IPS DF 6.9 (cell line): ENCODE results near the gene ADORA1.

Experiments
- DNase-seq: peaks from one replicate; pipeline ENCODE4 v3.0.0-alpha.2; 2013; ENCODE audit warnings: low read depth, low spot score
- H3K27ac ChIP-seq: one replicate; pipeline ENCODE4 v1.5.1; 2013; ENCODE audit warnings: low read length, control low read depth
- H3K27me3 ChIP-seq: 2 replicates; pipeline ENCODE4 v1.6.1; 2013; ENCODE audit warnings: mild to moderate bottlenecking, low read length; ENCODE audit not compliant: control insufficient read depth, insufficient read depth
- H3K36me3 ChIP-seq: 2 replicates; pipeline ENCODE4 v1.6.1; 2013; ENCODE audit warnings: low read length; ENCODE audit not compliant: control insufficient read depth, insufficient read depth
- H3K4me1 ChIP-seq: 2 replicates; pipeline ENCODE4 v1.6.1; 2013; ENCODE audit warnings: low read length; ENCODE audit not compliant: control insufficient read depth, insufficient read depth
- H3K4me3 ChIP-seq: 2 replicates; pipeline ENCODE4 v1.5.1; 2013; ENCODE audit warnings: mild to moderate bottlenecking, low read length
- H3K9me3 ChIP-seq: 2 replicates; pipeline ENCODE4 v1.6.1; 2013; ENCODE audit warnings: low read length, inconsistent platforms; ENCODE audit not compliant: control insufficient read depth, insufficient read depth
- WGBS: extraction: QIAGEN DNeasy Blood & Tissue Kit; methylation state at CpG from one replicate; pipeline ENCODE4 v1.1.7; 2013; ENCODE audit warnings: mixed read lengths, missing lambda C conversion rate; ENCODE audit not compliant: insufficient read length, insufficient coverage; 5-methylcytosine and 5-hydroxymethylcytosine counted together

Gene ADORA1

GRCh38 chr1:203175827-203176241 is 48.3 kb downstream of the ADORA1 start:
- no CpG with 5 or more reads among the region's 9 CpGs for WGBS
- H3K4me3 ChIP-seq: no peak overlapping the region
- H3K27ac ChIP-seq: no peak overlapping the region
- no peaks in the 10 kb centered on the region for H3K27me3 ChIP-seq
- no peaks in the 10 kb centered on the region for H3K36me3 ChIP-seq
- H3K9me3 ChIP-seq: no peaks in the 10 kb centered on the region
- H3K4me1 ChIP-seq: peaks cover 5% of the 10 kb centered on the region
- DNase-seq: no peak

- no peak for DNase-seq
- Histone ChIP-seq H3K36me3 (no peaks in the 10 kb centered on the region), H3K9me3 (no peaks in the 10 kb centered on the region), H3K4me1 (peaks cover 5% of the 10 kb centered on the region), H3K27ac (no peak overlapping the region), H3K4me3 (no peak overlapping the region), H3K27me3 (no peaks in the 10 kb centered on the region)
- WGBS: no CpG with 5 or more reads among the region's 9 CpGs
Measured at GRCh38 chr1:203176273-203177035, 48.9 kb downstream of the ADORA1 start.

GRCh38 chr1:203177036-203177405 is 49.5 kb downstream of the ADORA1 start:
- Histone ChIP-seq H3K4me1 (peaks cover 5% of the 10 kb centered on the region), H3K4me3 (no peak overlapping the region)
- no CpG with 5 or more reads among the region's 6 CpGs for WGBS

GRCh38 chr1:203177470-203178039 is 50.0 kb downstream of the ADORA1 start:
- no peak for DNase-seq
- Histone ChIP-seq H3K27ac (no peak overlapping the region), H3K4me3 (no peak overlapping the region)

More at GRCh38 chr1:203177036-203177405, 49.5 kb downstream of the ADORA1 start:
- Histone ChIP-seq H3K27me3 (no peaks in the 10 kb centered on the region), H3K36me3 (no peaks in the 10 kb centered on the region), H3K27ac (no peak overlapping the region), H3K9me3 (no peaks in the 10 kb centered on the region)
- no peak for DNase-seq

GRCh38 chr1:203178083-203178482 is 50.6 kb downstream of the ADORA1 start:
- H3K36me3 ChIP-seq: no peaks in the 10 kb centered on the region
- H3K27me3 ChIP-seq: no peaks in the 10 kb centered on the region
- H3K4me1 ChIP-seq: peaks cover 5% of the 10 kb centered on the region
- no peak overlapping the region for H3K4me3 ChIP-seq
- no peak overlapping the region for H3K27ac ChIP-seq
- no CpG with 5 or more reads among the region's 5 CpGs for WGBS
- H3K9me3 ChIP-seq: no peaks in the 10 kb centered on the region
- no peak for DNase-seq

More at GRCh38 chr1:203177470-203178039, 50.0 kb downstream of the ADORA1 start:
- peaks cover 5% of the 10 kb centered on the region for H3K4me1 ChIP-seq
- no peaks in the 10 kb centered on the region for H3K36me3 ChIP-seq
- no CpG with 5 or more reads among the region's 9 CpGs for WGBS
- no peaks in the 10 kb centered on the region for H3K27me3 ChIP-seq
- no peaks in the 10 kb centered on the region for H3K9me3 ChIP-seq

GRCh38 chr1:203178821-203179666 is 51.5 kb downstream of the ADORA1 start:
- no CpG with 5 or more reads among the region's 14 CpGs for WGBS
- Histone ChIP-seq H3K4me3 (no peak overlapping the region), H3K9me3 (no peaks in the 10 kb centered on the region), H3K36me3 (no peaks in the 10 kb centered on the region), H3K27ac (no peak overlapping the region), H3K27me3 (no peaks in the 10 kb centered on the region), H3K4me1 (peaks cover 5% of the 10 kb centered on the region)
- DNase-seq: no peak

- DNase-seq: no peak
- WGBS: no CpG with 5 or more reads among the region's 10 CpGs
- Histone ChIP-seq H3K36me3 (no peaks in the 10 kb centered on the region), H3K4me3 (no peak overlapping the region), H3K27ac (no peak overlapping the region), H3K27me3 (no peaks in the 10 kb centered on the region), H3K9me3 (no peaks in the 10 kb centered on the region), H3K4me1 (peaks cover 5% of the 10 kb centered on the region)
Measured at GRCh38 chr1:203179667-203180005, 52.1 kb downstream of the ADORA1 start.

- Histone ChIP-seq H3K27ac (no peak overlapping the region), H3K36me3 (no peaks in the 10 kb centered on the region), H3K27me3 (no peaks in the 10 kb centered on the region), H3K9me3 (no peaks in the 10 kb centered on the region), H3K4me3 (no peak overlapping the region), H3K4me1 (peaks cover 9% of the 10 kb centered on the region)
- DNase-seq: no peak
- no CpG with 5 or more reads among the region's 11 CpGs for WGBS
Measured at GRCh38 chr1:203180611-203181330, 53.2 kb downstream of the ADORA1 start.

- no peak for DNase-seq
- Histone ChIP-seq H3K9me3 (no peaks in the 10 kb centered on the region), H3K4me1 (peaks cover 11% of the 10 kb centered on the region), H3K27ac (no peak overlapping the region), H3K27me3 (no peaks in the 10 kb centered on the region), H3K4me3 (no peak overlapping the region), H3K36me3 (no peaks in the 10 kb centered on the region)
- WGBS: no CpG with 5 or more reads among the region's 10 CpGs
Measured at GRCh38 chr1:203181586-203182386, 54.3 kb downstream of the ADORA1 start.
